Liver (tissue), 9 donors: Measurements from ENCODE around the gene ELOVL3. TPM values are rescaled to one million over a fixed set of nuclear protein-coding genes. Genes with fewer than 3 reads are reported as not detected.
"Not testable (repeated sequence)": the region's sequence is repeated elsewhere in the genome, so short reads cannot be mapped to it uniquely, and the experiment has no call there.

Experiments
- DNase-seq: peaks from one replicate; pipeline ENCODE4 v3.0.0-alpha.2; 2017; ENCODE audit warnings: low spot score
- H3K27ac ChIP-seq, 2 donors: one replicate each; pipeline ENCODE4 v1.7.0; 2013; ENCODE audit warnings: inconsistent platforms in 2 of 2, low read length in 2 of 2, control low read depth in 1 of 2, low read depth in 1 of 2, mild to moderate bottlenecking in 1 of 2
- H3K27me3 ChIP-seq, 4 donors: one replicate each; pipeline versions ENCODE4 v1.6.1 to v1.7.0; 2013; ENCODE audit warnings: low read length in 3 of 4, inconsistent platforms in 1 of 4, mild to moderate bottlenecking in 1 of 4, moderate library complexity in 1 of 4; ENCODE audit not compliant: control insufficient read depth in 4 of 4, insufficient read depth in 4 of 4
- H3K36me3 ChIP-seq, 4 donors: one replicate each; pipeline versions ENCODE4 v1.6.1 to v1.7.0; 2013; ENCODE audit warnings: low read length in 3 of 4, mild to moderate bottlenecking in 3 of 4, low read depth in 1 of 4, moderate library complexity in 1 of 4; ENCODE audit not compliant: control insufficient read depth in 4 of 4, insufficient read depth in 3 of 4
- H3K4me1 ChIP-seq, 4 donors: one replicate each; pipeline versions ENCODE4 v1.6.1 to v1.7.0; 2013; ENCODE audit warnings: low read length in 3 of 4, mild to moderate bottlenecking in 3 of 4, moderate library complexity in 1 of 4; ENCODE audit not compliant: control insufficient read depth in 4 of 4, insufficient read depth in 4 of 4
- H3K4me3 ChIP-seq, 3 donors: one replicate each; pipeline versions ENCODE4 v1.6.1 to v1.7.0; 2013; ENCODE audit warnings: low read length in 3 of 3, control low read depth in 1 of 3, low read depth in 1 of 3, mild to moderate bottlenecking in 1 of 3
- H3K9ac ChIP-seq, 2 donors: one replicate each; pipeline ENCODE4 v1.7.0; 2013; ENCODE audit warnings: low read length in 2 of 2, mild to moderate bottlenecking in 2 of 2, moderate library complexity in 2 of 2, control low read depth in 1 of 2, low read depth in 1 of 2
- H3K9me3 ChIP-seq, 4 donors: one replicate each; pipeline versions ENCODE4 v1.6.1 to v1.7.0; 2013; ENCODE audit warnings: low read length in 3 of 4; ENCODE audit not compliant: control insufficient read depth in 4 of 4
- EGR1 ChIP-seq, 2 donors: IDR thresholded peaks; 2 replicates each; pipeline ENCODE4 v1.6.1; 2016 to 2018; ENCODE audit warnings: antibody characterized with exemption in 2 of 2, low read depth in 2 of 2
- FOXA1 ChIP-seq: IDR thresholded peaks from 2 replicates; pipeline ENCODE4 v1.6.1; 2016; ENCODE audit warnings: antibody characterized with exemption
- HNF4A ChIP-seq, 2 donors: conservative IDR thresholded peaks; 2 replicates each; pipeline ENCODE4 v1.6.1; 2016; ENCODE audit warnings: antibody characterized with exemption in 2 of 2, mild to moderate bottlenecking in 2 of 2
- JUND ChIP-seq, 2 donors: IDR thresholded peaks; 2 replicates each; pipeline ENCODE4 v1.6.1; 2016; ENCODE audit warnings: antibody characterized with exemption in 2 of 2
- NR2F2 ChIP-seq: IDR thresholded peaks from 2 replicates; pipeline ENCODE4 v1.6.1; 2016; ENCODE audit warnings: antibody characterized with exemption
- RAD21 ChIP-seq, 2 donors: IDR thresholded peaks; 2 replicates each; pipeline ENCODE4 v1.6.1; 2016; ENCODE audit warnings: antibody characterized with exemption in 2 of 2, mild to moderate bottlenecking in 2 of 2
- SP1 ChIP-seq: IDR thresholded peaks from 2 replicates; pipeline ENCODE4 v1.6.1; 2018; ENCODE audit warnings: antibody characterized with exemption, mild to moderate bottlenecking
- WGBS: extraction: QIAGEN DNeasy Blood & Tissue Kit; methylation state at CpG from one replicate; pipeline ENCODE4 v1.1.7; 2013; 5-methylcytosine and 5-hydroxymethylcytosine counted together
- polyA plus RNA-seq, 2 donors: library from polyadenylated mRNA; stranded (reverse) in 1 of 2; unstranded in 1 of 2; fragments of 200-250 nt in 1 of 2; fragments of >200 nt in 1 of 2; fragmentation: Nextera tagmentation in 1 of 2; extraction: Ambion mirVana in 1 of 2; gene quantifications; one replicate each; pipeline versions ENCODE4 v1.2.1 to v1.2.3, GENCODE V29; 2013 to 2015
- total RNA-seq, 2 donors: library from RNA; depleted of rRNA; stranded (reverse); fragments of >200 nt; gene quantifications; one replicate each; pipeline ENCODE4 v1.2.3, GENCODE V29; 2014
- TF ChIP-seq, protein P1 (sequence below): IDR thresholded peaks from 2 replicates; pipeline ENCODE4 v1.6.1; 2016; ENCODE audit warnings: antibody characterized with exemption
- TF ChIP-seq, protein P2 (sequence below): IDR thresholded peaks from 2 replicates; pipeline ENCODE4 v1.6.1; 2016; ENCODE audit warnings: antibody characterized with exemption, mild to moderate bottlenecking
- TF ChIP-seq, protein P3 (sequence below): IDR thresholded peaks from 2 replicates; pipeline ENCODE4 v1.6.1; 2016; ENCODE audit warnings: antibody characterized with exemption
- TF ChIP-seq, protein P4 (sequence below): IDR thresholded peaks from 2 replicates; pipeline ENCODE4 v1.6.1; 2016; ENCODE audit warnings: antibody characterized with exemption
- donor health status: healthy.
- donor health status: healthy.
- donor health status: healthy.
- donor health status: healthy.
- donor health status: healthy.

The ELOVL3 gene
- total and polyA plus RNA-seq, 4 donors = 0.42 TPM; not detected in 3

DNA sequence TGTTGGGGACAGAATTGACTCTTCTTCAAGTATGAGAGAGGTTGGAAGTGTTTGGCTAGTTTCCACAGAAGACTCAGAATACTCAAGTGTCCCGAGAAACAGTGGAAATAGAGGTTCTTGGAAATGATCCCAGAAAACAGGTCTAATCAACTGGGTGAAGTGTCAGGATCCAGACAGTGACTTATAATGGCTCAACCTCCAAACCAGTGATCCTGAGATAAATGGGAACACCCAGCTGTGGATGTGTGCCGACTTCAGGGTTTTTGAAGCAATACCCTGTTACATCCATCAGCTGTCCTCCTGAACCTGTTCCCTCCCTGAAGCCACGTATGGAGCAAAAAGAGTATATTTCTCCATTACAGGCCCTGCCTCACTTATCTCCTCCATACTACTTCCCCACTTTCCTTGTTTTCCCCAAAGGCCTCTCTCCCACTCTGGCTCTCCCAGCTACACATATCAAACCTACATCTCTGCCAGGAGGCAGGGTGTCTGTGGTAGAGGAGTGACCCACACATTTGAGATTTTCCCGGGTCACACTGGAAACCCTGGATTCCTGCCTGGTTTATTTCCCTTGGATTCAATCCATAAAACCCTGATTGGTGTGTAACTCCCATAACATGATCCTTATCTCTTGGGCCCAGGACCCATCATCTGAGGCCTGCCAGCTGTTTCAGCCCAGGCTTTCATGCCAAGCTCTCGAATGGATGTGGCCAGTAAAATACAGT lies 17.6 kb upstream of the ELOVL3 start:
- TF ChIP-seq JUND (IDR thresholded peaks at IDR 0.05) = no peak
- no peak for TF ChIP-seq SP1
- TF ChIP-seq, protein P1, sequence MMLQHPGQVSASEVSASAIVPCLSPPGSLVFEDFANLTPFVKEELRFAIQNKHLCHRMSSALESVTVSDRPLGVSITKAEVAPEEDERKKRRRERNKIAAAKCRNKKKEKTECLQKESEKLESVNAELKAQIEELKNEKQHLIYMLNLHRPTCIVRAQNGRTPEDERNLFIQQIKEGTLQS = no peak
- TF ChIP-seq NR2F2 = no peak
- Histone ChIP-seq H3K36me3 (no peaks in the 10 kb centered on the region), H3K9me3 (peaks cover 0 to 7% (median 2%) of the 10 kb centered on the region in 4 donors), H3K4me1 (no peaks in the 10 kb centered on the region), H3K9ac (no peak overlapping the region), H3K4me3 (no peak overlapping the region), H3K27ac (no peak overlapping the region), H3K27me3 (no peaks in the 10 kb centered on the region)
- 56% methylated on average over 5 of the region's 5 CpGs for WGBS
- DNase-seq = no peak

DNA sequence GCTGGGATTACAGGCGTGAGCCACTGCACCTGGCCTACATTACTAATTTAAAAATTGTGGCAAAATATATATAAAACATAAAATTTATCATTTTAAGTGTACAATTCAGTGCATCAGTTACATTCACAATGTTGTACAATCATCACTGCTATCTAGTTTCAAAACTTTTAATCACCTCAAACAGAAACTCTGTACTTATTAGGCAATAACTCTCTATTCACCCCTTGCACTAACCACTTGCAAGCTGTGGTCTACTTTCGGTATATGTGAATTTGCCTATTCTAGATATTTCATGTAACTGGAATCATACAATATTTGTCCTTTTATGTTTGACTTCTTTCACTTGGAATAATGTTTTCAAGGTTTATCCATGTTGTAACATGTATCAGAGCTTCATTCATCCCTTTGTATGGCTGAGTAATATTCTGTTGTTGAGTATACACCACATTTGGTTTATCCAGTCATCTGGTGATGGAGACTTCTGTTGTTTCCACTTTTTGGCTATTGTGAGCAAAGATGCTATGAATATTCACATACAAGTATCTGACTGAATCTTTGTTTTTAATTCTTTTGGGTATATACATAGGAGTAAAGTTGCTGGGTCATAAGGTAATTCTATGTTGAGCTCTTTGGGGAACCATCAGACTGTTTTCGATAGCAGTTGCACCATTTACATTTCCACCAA lies 14.3 kb upstream of the ELOVL3 start:
- Histone ChIP-seq H3K4me1 (no peaks in the 10 kb centered on the region), H3K36me3 (no peaks in the 10 kb centered on the region), H3K27ac (no peak overlapping the region), H3K27me3 (no peaks in the 10 kb centered on the region), H3K9ac (no peak overlapping the region), H3K9me3 (no peaks in the 10 kb centered on the region), H3K4me3 (no peak overlapping the region)
- 89% methylated on average over 3 of the region's 3 CpGs for WGBS
- TF ChIP-seq NR2F2 (no peak), RAD21 (IDR thresholded peaks at IDR 0.05) (no peak), FOXA1 (no peak), EGR1 (IDR thresholded peaks at IDR 0.05; ENCODE audit: low read depth in 2 of 2) (no peak), HNF4A (conservative IDR thresholded peaks at IDR 0.05) (no peak)
- TF ChIP-seq, protein P2, sequence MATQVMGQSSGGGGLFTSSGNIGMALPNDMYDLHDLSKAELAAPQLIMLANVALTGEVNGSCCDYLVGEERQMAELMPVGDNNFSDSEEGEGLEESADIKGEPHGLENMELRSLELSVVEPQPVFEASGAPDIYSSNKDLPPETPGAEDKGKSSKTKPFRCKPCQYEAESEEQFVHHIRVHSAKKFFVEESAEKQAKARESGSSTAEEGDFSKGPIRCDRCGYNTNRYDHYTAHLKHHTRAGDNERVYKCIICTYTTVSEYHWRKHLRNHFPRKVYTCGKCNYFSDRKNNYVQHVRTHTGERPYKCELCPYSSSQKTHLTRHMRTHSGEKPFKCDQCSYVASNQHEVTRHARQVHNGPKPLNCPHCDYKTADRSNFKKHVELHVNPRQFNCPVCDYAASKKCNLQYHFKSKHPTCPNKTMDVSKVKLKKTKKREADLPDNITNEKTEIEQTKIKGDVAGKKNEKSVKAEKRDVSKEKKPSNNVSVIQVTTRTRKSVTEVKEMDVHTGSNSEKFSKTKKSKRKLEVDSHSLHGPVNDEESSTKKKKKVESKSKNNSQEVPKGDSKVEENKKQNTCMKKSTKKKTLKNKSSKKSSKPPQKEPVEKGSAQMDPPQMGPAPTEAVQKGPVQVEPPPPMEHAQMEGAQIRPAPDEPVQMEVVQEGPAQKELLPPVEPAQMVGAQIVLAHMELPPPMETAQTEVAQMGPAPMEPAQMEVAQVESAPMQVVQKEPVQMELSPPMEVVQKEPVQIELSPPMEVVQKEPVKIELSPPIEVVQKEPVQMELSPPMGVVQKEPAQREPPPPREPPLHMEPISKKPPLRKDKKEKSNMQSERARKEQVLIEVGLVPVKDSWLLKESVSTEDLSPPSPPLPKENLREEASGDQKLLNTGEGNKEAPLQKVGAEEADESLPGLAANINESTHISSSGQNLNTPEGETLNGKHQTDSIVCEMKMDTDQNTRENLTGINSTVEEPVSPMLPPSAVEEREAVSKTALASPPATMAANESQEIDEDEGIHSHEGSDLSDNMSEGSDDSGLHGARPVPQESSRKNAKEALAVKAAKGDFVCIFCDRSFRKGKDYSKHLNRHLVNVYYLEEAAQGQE = no peak
- TF ChIP-seq, protein P3, sequence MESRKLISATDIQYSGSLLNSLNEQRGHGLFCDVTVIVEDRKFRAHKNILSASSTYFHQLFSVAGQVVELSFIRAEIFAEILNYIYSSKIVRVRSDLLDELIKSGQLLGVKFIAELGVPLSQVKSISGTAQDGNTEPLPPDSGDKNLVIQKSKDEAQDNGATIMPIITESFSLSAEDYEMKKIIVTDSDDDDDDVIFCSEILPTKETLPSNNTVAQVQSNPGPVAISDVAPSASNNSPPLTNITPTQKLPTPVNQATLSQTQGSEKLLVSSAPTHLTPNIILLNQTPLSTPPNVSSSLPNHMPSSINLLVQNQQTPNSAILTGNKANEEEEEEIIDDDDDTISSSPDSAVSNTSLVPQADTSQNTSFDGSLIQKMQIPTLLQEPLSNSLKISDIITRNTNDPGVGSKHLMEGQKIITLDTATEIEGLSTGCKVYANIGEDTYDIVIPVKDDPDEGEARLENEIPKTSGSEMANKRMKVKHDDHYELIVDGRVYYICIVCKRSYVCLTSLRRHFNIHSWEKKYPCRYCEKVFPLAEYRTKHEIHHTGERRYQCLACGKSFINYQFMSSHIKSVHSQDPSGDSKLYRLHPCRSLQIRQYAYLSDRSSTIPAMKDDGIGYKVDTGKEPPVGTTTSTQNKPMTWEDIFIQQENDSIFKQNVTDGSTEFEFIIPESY = no peak
- TF ChIP-seq, protein P4, sequence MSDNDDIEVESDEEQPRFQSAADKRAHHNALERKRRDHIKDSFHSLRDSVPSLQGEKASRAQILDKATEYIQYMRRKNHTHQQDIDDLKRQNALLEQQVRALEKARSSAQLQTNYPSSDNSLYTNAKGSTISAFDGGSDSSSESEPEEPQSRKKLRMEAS = no peak
- TF ChIP-seq, protein P1 = no peak
- no peak for DNase-seq

DNA sequence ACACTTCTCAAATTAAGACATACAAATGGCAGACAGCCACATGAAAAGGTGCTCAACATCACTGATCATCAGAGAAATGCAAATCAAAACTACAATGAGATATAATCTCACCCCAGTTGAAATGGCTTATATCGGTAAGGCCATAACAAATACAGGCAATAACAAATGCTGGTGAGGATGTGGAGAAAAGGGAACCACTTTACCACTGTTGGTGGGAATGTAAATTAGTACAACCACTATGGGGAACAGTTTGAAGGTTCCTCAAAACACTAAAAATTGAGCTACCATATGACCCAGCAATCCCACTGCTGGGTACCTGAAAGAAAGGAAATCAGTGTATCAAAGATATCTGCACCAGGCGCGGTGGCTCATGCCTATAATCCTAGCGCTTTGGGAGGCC lies 12.5 kb upstream of the ELOVL3 start:
- not testable (repeated sequence) for H3K4me3 ChIP-seq, H3K27me3 ChIP-seq, H3K27ac ChIP-seq, DNase-seq, H3K9ac ChIP-seq, H3K4me1 ChIP-seq, H3K9me3 ChIP-seq, H3K36me3 ChIP-seq
- WGBS = 86% methylated on average over 4 of the region's 4 CpGs
